ENCODE results near the gene UNC5C. TPM values are rescaled to one million over a fixed set of nuclear protein-coding genes. Genes with fewer than 3 reads are reported as not detected.

Gene UNC5C
- polyA plus RNA-seq, 1 of the 3 experiments (the other 2 are of a cell fraction), result 3.3 TPM

DNA sequence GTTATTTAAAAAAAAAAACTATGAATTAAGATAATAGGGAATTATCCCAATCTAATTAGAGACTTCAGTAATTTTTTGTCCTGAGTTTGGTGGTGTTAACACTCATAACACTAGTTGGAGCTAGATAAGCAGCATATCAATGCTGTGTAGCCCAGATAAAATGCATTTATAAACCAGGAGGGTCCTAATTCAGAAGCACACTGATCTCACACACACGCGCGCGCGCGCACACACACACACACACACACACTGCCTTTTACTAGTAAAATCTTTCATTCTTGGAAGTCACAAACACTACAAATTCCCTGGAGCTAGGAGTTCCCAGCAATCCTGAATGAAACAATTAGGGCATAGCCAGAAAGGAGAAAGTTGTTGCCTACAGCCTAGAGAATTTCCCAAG is 3.2 kb downstream of the UNC5C start:
- ChIA-PET CTCF (interaction anchor here (0.6 to 14.1 kb wide), 19 partner anchors 8 to 924 kb away, joined by 3 to 183 read pairs (median 3); no protein-coding TSS in a partner anchor), POLR2A (interaction anchor here (1.2 to 5.6 kb wide), 6 partner anchors 8 to 29 kb away, joined by 4 to 39 read pairs (median 9); no protein-coding TSS in a partner anchor)
- Histone ChIP-seq H3K27ac (ENCODE audit: low read depth in 2 of 2, low read length in 1 of 2) (peak overlapping the region; percentile 59 to 98), H3K9me2 (no peaks in the 10 kb centered on the region), H3K4me2 (peak overlapping the region; percentile 84), H3K9me3 (no peaks in the 10 kb centered on the region), H2AFZ (ENCODE audit: low read depth) (peak overlapping the region; percentile 12; the same call in 1 of the 2 replicates), H3K4me1 (ENCODE audit: control insufficient read depth in 1 of 2, insufficient read depth in 2 of 2, low read depth in 1 of 2, low read length in 1 of 2) (peaks cover 0 to 12% of the 10 kb centered on the region in 2 experiments; a peak in 1 of 4 replicates), H3K27me3 (ENCODE audit: insufficient read depth) (no peaks in the 10 kb centered on the region), H4K20me1 (ENCODE audit: insufficient read depth) (no peaks in the 10 kb centered on the region), H3K36me3 (replicated peaks in 1 of 2; ENCODE audit: control insufficient read depth in 1 of 2, insufficient read depth in 2 of 2, low read length in 1 of 2) (peaks cover 2 to 6% of the 10 kb centered on the region in 2 experiments), H3K9ac (peak overlapping the region; percentile 9; the same call in 1 of the 2 replicates), H3F3A (replicated peaks; ENCODE audit: insufficient read depth) (peaks cover 24% of the 10 kb centered on the region), H3K4me3 (ENCODE audit: low read depth in 2 of 2, low read length in 1 of 2) (peak overlapping the region; percentile 82 to 95), H3K79me2 (ENCODE audit: insufficient read depth) (peaks cover 37% of the 10 kb centered on the region)
- no peak for DNase-seq
- peak; percentile 17; the same call in 1 of the 2 replicates for TF ChIP-seq RAD21 (IDR thresholded peaks at IDR 0.05; ENCODE audit: low read length)
- TF ChIP-seq GATA2 (CRISPR knock-in tag; IDR thresholded peaks at IDR 0.05), result peak; percentile 40; the same call in 1 of the 2 replicates
- TF ChIP-seq USF2 (IDR thresholded peaks at IDR 0.05; ENCODE audit: borderline replicate concordance, low read depth, low read length), result no peak
- WGBS (ENCODE audit: low lambda C conversion rate), result 20% methylated on average over 6 of the region's 6 CpGs

GRCh38 chr4:95544113-95545103 is 4.4 kb downstream of the UNC5C start:
- Histone ChIP-seq H3K4me3 (ENCODE audit: low read depth in 2 of 2, low read length in 1 of 2) (peak overlapping the region; percentile 10 to 95; a peak in 3 of 4 replicates), H2AFZ (ENCODE audit: low read depth) (peak overlapping the region; percentile 30; the same call in 1 of the 2 replicates), H3K27ac (ENCODE audit: low read depth in 2 of 2, low read length in 1 of 2) (peak overlapping the region; percentile 59 to 98), H3K4me1 (ENCODE audit: control insufficient read depth in 1 of 2, insufficient read depth in 2 of 2, low read depth in 1 of 2, low read length in 1 of 2) (peaks cover 0 to 15% of the 10 kb centered on the region in 2 experiments; a peak in 1 of 4 replicates), H3K4me2 (peak overlapping the region; percentile 84), H3K36me3 (replicated peaks in 1 of 2; ENCODE audit: control insufficient read depth in 1 of 2, insufficient read depth in 2 of 2, low read length in 1 of 2) (peaks cover 2 to 6% of the 10 kb centered on the region in 2 experiments), H3K9me2 (no peaks in the 10 kb centered on the region), H3K27me3 (ENCODE audit: insufficient read depth) (no peaks in the 10 kb centered on the region), H3K79me2 (ENCODE audit: insufficient read depth) (peaks cover 37% of the 10 kb centered on the region), H4K20me1 (ENCODE audit: insufficient read depth) (no peaks in the 10 kb centered on the region), H3K9me3 (no peaks in the 10 kb centered on the region), H3F3A (replicated peaks; ENCODE audit: insufficient read depth) (peaks cover 24% of the 10 kb centered on the region), H3K9ac (no peak overlapping the region)
- no peak for DNase-seq
- ChIA-PET POLR2A (interaction anchor here (0.6 to 5.6 kb wide), 5 partner anchors 7 to 1194 kb away, joined by 3 to 39 read pairs (median 5); no protein-coding TSS in a partner anchor), CTCF (interaction anchor here (0.6 to 14.1 kb wide), 18 partner anchors 12 to 1014 kb away, joined by 3 to 183 read pairs (median 3); no protein-coding TSS in a partner anchor)
- TF ChIP-seq EP300 (IDR thresholded peaks at IDR 0.05; ENCODE audit: borderline replicate concordance in 1 of 2, low read depth in 1 of 2, low read length in 1 of 2), result 0 out of 4 replicates have a peak, but pooled peaks of 1 of the 2 experiments have one; percentile 41
- no peak for TF ChIP-seq FOXJ3 (CRISPR knock-in tag; IDR thresholded peaks at IDR 0.05)
- peak; percentile 10 for TF ChIP-seq CHD2 (IDR thresholded peaks at IDR 0.05; ENCODE audit: low read length, partially characterized antibody)
- peak; percentile 52 for TF ChIP-seq SMC3 (IDR thresholded peaks at IDR 0.05; ENCODE audit: low read depth, low read length)
- peak; percentile 57 for TF ChIP-seq CTCF (IDR thresholded peaks at IDR 0.05)
- no peak for TF ChIP-seq EZH2phosphoT487 (IDR thresholded peaks at IDR 0.05; ENCODE audit: borderline replicate concordance, low read depth)
- peak; percentile 68 for TF ChIP-seq RAD21 (IDR thresholded peaks at IDR 0.05; ENCODE audit: low read length)
- whole genome bisulfite sequencing (ENCODE audit: low lambda C conversion rate), result 30% methylated on average over 8 of the region's 8 CpGs
